A549 treated with DMSO at 1 μM for 4 hours (cell line): ENCODE data around the gene TMBIM1. TPM values are rescaled to one million over a fixed set of nuclear protein-coding genes. Genes with fewer than 3 reads are reported as not detected.

ENCODE experiments used
- total RNA-seq: library from RNA; stranded (reverse); fragments of 200-300 nt; extraction: Qiagen RNA extraction; gene quantifications from 5 replicates; pipeline ENCODE4 v1.2.3, GENCODE V29; 2022; ENCODE audit warnings: low read depth

TMBIM1 gene
- total RNA-seq = 117 to 131 TPM (median 121 TPM) in 5 replicates

GRCh38 chr2:218292048-218293014, at the start of gene TMBIM1:
Gene TMBIM1 (minus strand): TSS chr2:218292503. CDS start chr2:218282141, 10,362 bp downstream.

GRCh38 chr2:218269900-218270720, 22.2 kb downstream of the TMBIM1 start, which contains the start of the genes AAMP and PNKD:
Gene AAMP (minus strand): TSS chr2:218270137. CDS start chr2:218270086, 51 bp downstream.
Gene PNKD (plus strand): TSS chr2:218270519. CDS start chr2:218270536, 17 bp downstream.

GRCh38 chr2:218260742-218261422, 31.4 kb downstream of the TMBIM1 start, which contains the start of gene GPBAR1:
Gene GPBAR1 (plus strand): TSS chr2:218261015. CDS start chr2:218262725, 1,710 bp downstream.

Other genes starting within 250 kb of the TMBIM1 start
- gene RUFY4, start 223.2 kb downstream of the TMBIM1 start, total RNA-seq = not detected in 5 replicates
- gene CXCR2, start 166.5 kb downstream of the TMBIM1 start, total RNA-seq = 0.13 TPM in 1 of 5 replicates, not detected in the others
- not detected in 5 replicates for gene CXCR1, start 125.5 kb downstream of the TMBIM1 start, total RNA-seq
- 286 to 304 TPM (median 289 TPM) in 5 replicates for gene ARPC2, start 75.3 kb downstream of the TMBIM1 start, total RNA-seq
- gene GPBAR1, start 31.5 kb downstream of the TMBIM1 start, total RNA-seq = 0.07 to 0.23 TPM (median 0.15 TPM) in 5 replicates
- 109 to 189 TPM (median 121 TPM) in 5 replicates for gene AAMP, start 22.4 kb downstream of the TMBIM1 start, total RNA-seq
- gene PNKD, start 22.0 kb downstream of the TMBIM1 start, total RNA-seq = 62.1 to 67.0 TPM (median 63.3 TPM) in 5 replicates
- gene CATIP, start 64.4 kb upstream of the TMBIM1 start, total RNA-seq = 0.14 to 0.16 TPM in 2 of 5 replicates, not detected in the others
- 0.15 to 0.28 TPM (median 0.19 TPM) in 5 replicates for gene SLC11A1, start 89.8 kb upstream of the TMBIM1 start, total RNA-seq
- gene CTDSP1, start 107.4 kb upstream of the TMBIM1 start, total RNA-seq = 63.4 to 83.1 TPM (median 71.7 TPM) in 5 replicates
- 0.16 to 0.33 TPM (median 0.18 TPM) in 5 replicates for gene VIL1, start 126.6 kb upstream of the TMBIM1 start, total RNA-seq